Coronary artery (tissue), 2 donors: ENCODE data around the gene NOTCH3.

Experiments
- DNase-seq: peaks from one replicate; pipeline ENCODE4 v3.0.0-alpha.2; 2017; ENCODE audit warnings: low spot score
- H3K27ac ChIP-seq, 2 donors: fragments of 200-600 bp; sonication (generic); one replicate each; pipeline ENCODE4 v1.5.1; 2016 to 2019
- H3K4me3 ChIP-seq: fragments of 200-600 bp; sonication (generic); 2 replicates; pipeline ENCODE4 v1.5.1; 2016; ENCODE audit warnings: mild to moderate bottlenecking, moderate library complexity
- CTCF ChIP-seq: fragments of 200-600 bp; sonication (generic); IDR thresholded peaks from one replicate; pipeline ENCODE4 v1.5.1; 2019; ENCODE audit warnings: antibody characterized with exemption

Gene NOTCH3

DNA sequence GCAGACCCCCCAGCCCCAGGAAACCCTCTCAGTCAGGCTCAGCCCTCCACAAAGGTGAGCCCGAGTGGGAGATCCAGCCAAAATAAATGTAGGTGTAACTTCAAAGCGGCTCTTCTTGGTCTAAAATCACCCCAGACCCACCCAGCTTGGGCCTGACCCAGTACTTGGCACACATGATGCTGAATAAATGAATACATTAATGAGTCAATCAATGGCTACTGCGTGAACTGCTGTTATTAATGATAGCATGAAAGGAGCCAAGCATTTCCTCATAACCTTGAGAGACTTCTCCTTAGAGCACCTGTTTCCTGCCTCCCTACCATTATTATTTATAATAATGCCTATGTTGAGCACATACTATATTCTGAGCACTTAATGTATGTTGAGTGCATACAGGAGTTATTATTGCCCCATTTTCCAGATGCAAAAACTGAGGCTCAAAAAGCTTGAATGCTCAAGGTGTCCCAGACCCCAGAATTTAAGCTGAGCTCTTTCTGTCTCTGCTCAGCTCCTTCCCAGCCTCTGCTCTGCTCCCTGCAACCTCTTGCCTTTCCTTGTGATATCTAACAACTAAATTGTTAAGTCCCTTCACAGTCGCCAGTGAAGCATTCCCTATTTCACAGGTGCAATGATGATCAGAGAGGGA, 4.3 kb downstream of the NOTCH3 start:
- peak overlapping the region; percentile 98 to 99 for H3K27ac ChIP-seq
- H3K4me3 ChIP-seq = peak overlapping the region; percentile 77
- DNase-seq = no peak

GRCh38 chr19:15195371-15196334, 5.1 kb downstream of the NOTCH3 start:
- DNase-seq = peak; percentile 96
- TF ChIP-seq CTCF = no peak
- H3K4me3 ChIP-seq = peak overlapping the region; percentile 77
- H3K27ac ChIP-seq = peak overlapping the region; percentile 98 to 99

More for the DNA sequence above, 4.3 kb downstream of the NOTCH3 start:
- no peak for TF ChIP-seq CTCF

DNA sequence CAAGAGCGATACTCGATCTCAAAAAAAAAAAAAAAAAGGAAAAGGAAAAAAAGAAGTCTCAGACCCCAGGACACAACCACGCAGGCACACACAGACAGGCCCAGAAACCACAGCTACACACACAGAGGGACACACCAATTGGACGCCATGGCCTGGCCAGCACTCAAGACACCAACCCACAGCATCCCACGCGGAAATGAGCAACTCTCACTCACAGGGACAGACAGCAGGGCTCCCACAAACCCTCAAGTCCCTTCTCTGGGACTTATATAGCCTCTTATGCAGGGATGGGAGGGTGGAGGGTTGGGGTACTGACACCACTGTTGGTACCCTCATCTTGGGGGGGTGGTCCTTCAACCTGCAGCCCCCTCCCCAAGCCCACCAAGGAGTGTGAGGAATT, 5.9 kb downstream of the NOTCH3 start:
- Histone ChIP-seq H3K4me3 (peak overlapping the region; percentile 77), H3K27ac (peak overlapping the region; percentile 98 to 99)
- no peak for TF ChIP-seq CTCF
- DNase-seq = no peak

GRCh38 chr19:15191982-15192381, 8.8 kb downstream of the NOTCH3 start:
- H3K27ac ChIP-seq = peak overlapping the region; percentile 44 to 55

DNA sequence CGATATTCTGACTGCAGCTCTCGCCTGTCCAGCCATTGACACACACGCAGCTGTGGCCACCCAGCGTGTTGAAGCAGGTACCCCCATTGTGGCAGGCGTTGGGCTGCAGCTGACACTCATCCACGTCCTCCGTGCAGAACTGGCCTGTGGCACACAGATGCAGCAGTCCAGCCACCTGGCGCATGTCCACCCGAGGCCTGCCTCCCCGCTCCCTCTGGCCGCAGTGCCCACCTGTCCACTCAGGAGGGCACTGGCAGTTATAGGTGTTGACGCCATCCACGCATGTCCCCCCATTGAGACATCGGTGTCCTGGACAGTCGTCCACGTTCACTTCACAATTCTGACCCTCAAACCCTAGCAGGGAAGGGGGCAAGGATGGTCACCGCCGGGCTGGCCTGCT, 9.3 kb downstream of the NOTCH3 start:
- DNase-seq = no peak
- no peak for TF ChIP-seq CTCF
- Histone ChIP-seq H3K27ac (peak overlapping the region; percentile 44 to 55), H3K4me3 (no peak overlapping the region)

More at GRCh38 chr19:15191982-15192381, 8.8 kb downstream of the NOTCH3 start:
- H3K4me3 ChIP-seq = no peak overlapping the region
- DNase-seq = no peak
- TF ChIP-seq CTCF = no peak

- TF ChIP-seq CTCF = no peak
- DNase-seq = no peak
- Histone ChIP-seq H3K4me3 (no peak overlapping the region), H3K27ac (peak overlapping the region; percentile 12 to 32)
Observed at GRCh38 chr19:15188851-15189250, 11.9 kb downstream of the NOTCH3 start.
